GM23338 (cell line): ENCODE measurements around the gene C1QTNF2. TPM values are rescaled to one million over a fixed set of nuclear protein-coding genes. Genes with fewer than 3 reads are reported as not detected.

ENCODE experiments used
- ATAC-seq: fragments of 200-7000 bp; cut with Tn5 transposase; 3 replicates; pipeline ENCODE4 v1.9.1; 2020
- DNase-seq: peaks from one replicate; pipeline ENCODE4 v3.0.0-alpha.2; 2015; ENCODE audit warnings: low spot score
- H2AFZ ChIP-seq: fragments of 200-600 bp; sonication (generic); 2 replicates; pipeline ENCODE4 v1.8.0; 2016; ENCODE audit warnings: antibody characterized with exemption, mild to moderate bottlenecking, moderate library complexity
- H3F3A ChIP-seq: fragments of 200-600 bp; sonication (generic); replicated peaks from 2 replicates; pipeline ENCODE4 v1.8.0; 2017; ENCODE audit warnings: antibody characterized with exemption, mixed run types, low read depth
- H3K27ac ChIP-seq: fragments of 200-600 bp; sonication (generic); 2 replicates; pipeline ENCODE4 v1.6.1; 2016; ENCODE audit warnings: low read depth
- H3K27me3 ChIP-seq: fragments of 200-600 bp; sonication (generic); 2 replicates; pipeline ENCODE4 v1.8.0; 2016; ENCODE audit warnings: mild to moderate bottlenecking, mixed run types, moderate library complexity; ENCODE audit not compliant: insufficient read depth
- H3K36me3 ChIP-seq: fragments of 200-600 bp; sonication (generic); 2 replicates; pipeline ENCODE4 v1.8.0; 2016; ENCODE audit warnings: mild to moderate bottlenecking; ENCODE audit not compliant: insufficient read depth
- H3K4me1 ChIP-seq: fragments of 200-600 bp; sonication (generic); 2 replicates; pipeline ENCODE4 v1.8.0; 2016; ENCODE audit warnings: mild to moderate bottlenecking, moderate library complexity; ENCODE audit not compliant: insufficient read depth
- H3K4me2 ChIP-seq: fragments of 200-600 bp; sonication (generic); 2 replicates; pipeline ENCODE4 v1.7.1; 2017; ENCODE audit warnings: mixed run types
- H3K4me3 ChIP-seq: fragments of 200-600 bp; sonication (generic); 2 replicates; pipeline ENCODE4 v1.6.1; 2016; ENCODE audit warnings: mixed run types
- H3K79me2 ChIP-seq: fragments of 200-600 bp; sonication (generic); replicated peaks from 2 replicates; pipeline ENCODE4 v1.8.0; 2017; ENCODE audit warnings: mild to moderate bottlenecking; ENCODE audit not compliant: insufficient read depth
- H3K9me2 ChIP-seq: fragments of 200-600 bp; sonication (generic); 2 replicates; pipeline ENCODE4 v1.8.0; 2017; ENCODE audit not compliant: insufficient read depth
- H4K20me1 ChIP-seq: fragments of 200-600 bp; sonication (generic); replicated peaks from 2 replicates; pipeline ENCODE4 v1.8.0; 2017; ENCODE audit warnings: mild to moderate bottlenecking; ENCODE audit not compliant: insufficient read depth
- H3K27ac Mint-ChIP-seq: 2 replicates; pipeline ENCODE4 v1.8.0; 2020; ENCODE audit warnings: inconsistent platforms, mild to moderate bottlenecking, moderate library complexity, mixed read lengths
- H3K27me3 Mint-ChIP-seq: 3 replicates; pipeline ENCODE4 v1.8.0; 2022; ENCODE audit warnings: low read depth, mild to moderate bottlenecking, moderate library complexity, mixed read lengths, inconsistent platforms; ENCODE audit not compliant: insufficient read depth, poor library complexity
- H3K36me3 Mint-ChIP-seq: 3 replicates; pipeline ENCODE4 v1.8.0; 2021; ENCODE audit warnings: low read depth, mild to moderate bottlenecking, inconsistent platforms, moderate library complexity, mixed read lengths
- H3K4me1 Mint-ChIP-seq: 3 replicates; pipeline ENCODE4 v1.8.0; 2020; ENCODE audit warnings: mild to moderate bottlenecking, inconsistent platforms, mixed read lengths
- H3K4me3 Mint-ChIP-seq: 3 replicates; pipeline ENCODE4 v1.8.0; 2021; ENCODE audit warnings: moderate library complexity, mild to moderate bottlenecking, inconsistent platforms, mixed read lengths
- H3K9me3 Mint-ChIP-seq: 3 replicates; pipeline ENCODE4 v1.8.0; 2020; ENCODE audit warnings: moderate library complexity, mild to moderate bottlenecking, inconsistent platforms, mixed read lengths
- EZH2 ChIP-seq: fragments of 200-600 bp; sonication (generic); IDR thresholded peaks from one replicate; pipeline ENCODE4 v1.8.0; 2017; ENCODE audit warnings: antibody characterized with exemption, mild to moderate bottlenecking, low read depth; ENCODE audit not compliant: unreplicated experiment
- EZH2phosphoT487 ChIP-seq: fragments of 200-600 bp; sonication (generic); IDR thresholded peaks from one replicate; pipeline ENCODE4 v1.8.1; 2018; ENCODE audit warnings: antibody characterized with exemption; ENCODE audit not compliant: unreplicated experiment
- NANOG ChIP-seq: IDR thresholded peaks from 2 replicates; pipeline ENCODE4 v1.6.1; 2016; ENCODE audit warnings: antibody characterized with exemption, borderline replicate concordance
- POLR2AphosphoS5 ChIP-seq: IDR thresholded peaks from 2 replicates; pipeline ENCODE4 v1.6.1; 2016; ENCODE audit warnings: antibody characterized with exemption, low read depth
- STAT1 ChIP-seq: IDR thresholded peaks from one replicate; pipeline ENCODE4 v1.6.1; 2016; ENCODE audit warnings: antibody characterized with exemption; ENCODE audit not compliant: unreplicated experiment
- ZNF114 ChIP-seq: fragments of 250-450 bp; sonication (Bioruptor Pico); IDR thresholded peaks from 2 replicates; pipeline ENCODE4 v1.5.0; 2020; ENCODE audit warnings: mild to moderate bottlenecking, moderate library complexity
- ZNF331 ChIP-seq: fragments of 250-450 bp; sonication (Bioruptor Pico); IDR thresholded peaks from 2 replicates; pipeline ENCODE4 v1.5.0; 2020; ENCODE audit warnings: low read depth, mild to moderate bottlenecking, moderate library complexity
- polyA plus RNA-seq: library from polyadenylated mRNA; unstranded; fragments of >200 nt; fragmentation: Nextera tagmentation; extraction: Ambion mirVana; gene quantifications from 2 replicates; pipeline ENCODE4 v1.2.1, GENCODE V29; 2016
- total RNA-seq: library from RNA; depleted of rRNA; stranded (reverse); fragments of >200 nt; shearing (Covaris generic); gene quantifications from 2 replicates; pipeline ENCODE4 v1.2.3, GENCODE V29; 2014
- TF ChIP-seq, protein P1 (sequence below): IDR thresholded peaks from one replicate; pipeline ENCODE4 v1.6.1; 2018; ENCODE audit warnings: antibody characterized with exemption; ENCODE audit not compliant: unreplicated experiment

The C1QTNF2 gene
- total and polyA plus RNA-seq, 2 experiments from 2014 or later = 0.56 to 0.92 TPM

DNA sequence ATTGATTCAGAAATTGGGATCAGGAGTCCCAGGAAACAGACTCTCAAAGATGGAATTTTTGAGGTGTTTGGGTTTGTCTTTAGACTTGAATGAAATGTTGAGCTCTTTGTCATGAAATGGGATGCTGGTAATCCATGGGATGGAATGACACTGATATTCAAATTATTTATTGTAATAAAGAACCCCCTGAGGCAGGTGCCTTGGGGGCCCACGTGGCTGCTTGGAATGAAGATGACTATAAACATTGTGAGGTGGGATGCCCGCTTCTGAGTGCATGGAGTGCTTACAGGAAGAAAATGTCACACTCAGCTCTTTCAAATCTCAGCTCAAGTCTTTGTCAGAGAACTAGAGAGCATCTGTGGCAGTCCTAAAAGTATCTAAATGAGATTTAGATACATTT is 9.6 kb upstream of the C1QTNF2 start:
- Mint-ChIP-seq H3K9me3 (no peaks in the 10 kb centered on the region), H3K27me3 (no peaks in the 10 kb centered on the region), H3K4me3 (no peak overlapping the region), H3K27ac (no peak overlapping the region), H3K4me1 (peaks cover 11% of the 10 kb centered on the region; the same call in 2 of the 3 replicates), H3K36me3 (no peaks in the 10 kb centered on the region)
- H3K4me2 ChIP-seq = no peak overlapping the region
- no peaks in the 10 kb centered on the region for H3K9me2 ChIP-seq
- H3K36me3 ChIP-seq = no peaks in the 10 kb centered on the region
- no peak for TF ChIP-seq POLR2AphosphoS5
- TF ChIP-seq NANOG = no peak
- no peak for TF ChIP-seq EZH2
- no peak for TF ChIP-seq ZNF114
- H2AFZ ChIP-seq = no peak overlapping the region
- DNase-seq (no peak), ATAC-seq (no peak)
- H4K20me1 ChIP-seq = no peaks in the 10 kb centered on the region
- H3K79me2 ChIP-seq = no peaks in the 10 kb centered on the region
- H3F3A ChIP-seq = no peaks in the 10 kb centered on the region
- no peak overlapping the region for H3K27ac ChIP-seq
- H3K4me1 ChIP-seq = peaks cover 3% of the 10 kb centered on the region; the same call in 1 of the 2 replicates
- no peaks in the 10 kb centered on the region for H3K27me3 ChIP-seq
- H3K4me3 ChIP-seq = no peak overlapping the region

DNA sequence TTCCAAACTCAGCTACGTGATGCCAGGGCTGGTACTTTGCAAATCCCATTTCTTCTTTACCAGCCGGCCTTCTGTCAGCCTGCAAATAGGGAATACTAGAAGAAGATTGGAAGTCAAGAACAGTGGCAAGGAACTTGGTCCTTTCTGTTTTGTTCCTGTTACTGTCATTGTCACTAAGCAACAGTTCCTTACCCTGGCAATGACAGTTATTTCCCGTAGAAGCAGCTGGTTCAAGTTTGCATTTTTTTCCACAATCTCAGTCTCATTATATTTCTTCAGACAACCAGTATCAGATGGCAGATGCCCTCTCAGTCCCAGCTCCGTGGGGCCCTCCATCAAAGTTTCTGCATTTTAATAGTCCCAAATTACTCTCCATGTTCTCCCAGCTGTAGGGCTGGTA is 9.1 kb upstream of the C1QTNF2 start:
- TF ChIP-seq EZH2phosphoT487 (no peak), POLR2AphosphoS5 (no peak)
- H4K20me1 ChIP-seq = no peaks in the 10 kb centered on the region
- H3K36me3 ChIP-seq = no peaks in the 10 kb centered on the region
- no peak for DNase-seq
- H3K4me3 ChIP-seq = no peak overlapping the region
- Mint-ChIP-seq H3K27me3 (no peaks in the 10 kb centered on the region), H3K4me3 (no peak overlapping the region), H3K9me3 (no peaks in the 10 kb centered on the region), H3K36me3 (no peaks in the 10 kb centered on the region), H3K27ac (no peak overlapping the region), H3K4me1 (peaks cover 11% of the 10 kb centered on the region; the same call in 2 of the 3 replicates)
- H3K27ac ChIP-seq = no peak overlapping the region
- no peaks in the 10 kb centered on the region for H3K27me3 ChIP-seq
- no peak overlapping the region for H2AFZ ChIP-seq
- H3K4me2 ChIP-seq = 0 out of 2 replicates have a peak overlapping the region, but pooled peaks have one; percentile 15
- no peak for ATAC-seq
- peaks cover 3% of the 10 kb centered on the region; the same call in 1 of the 2 replicates for H3K4me1 ChIP-seq
- no peaks in the 10 kb centered on the region for H3F3A ChIP-seq
- H3K9me2 ChIP-seq = no peaks in the 10 kb centered on the region
- H3K79me2 ChIP-seq = no peaks in the 10 kb centered on the region

DNA sequence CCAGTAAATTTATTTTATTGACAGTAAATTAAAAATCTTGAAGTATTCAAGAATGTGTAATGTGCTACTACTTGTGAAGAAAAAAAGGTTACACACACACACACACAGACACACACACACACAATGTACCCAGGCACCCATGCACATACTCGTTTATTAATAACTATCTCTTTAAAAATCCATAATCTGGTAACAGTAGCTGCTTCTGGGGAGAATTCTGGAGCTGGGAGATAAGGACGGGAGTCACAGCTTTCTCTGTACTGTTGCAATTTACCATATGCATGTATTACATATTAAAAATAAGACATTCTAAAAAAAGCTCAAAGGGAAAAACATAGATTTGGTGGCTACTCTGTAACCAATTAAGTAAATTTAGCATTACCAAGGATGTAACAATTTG is 7.9 kb upstream of the C1QTNF2 start:
- no peaks in the 10 kb centered on the region for H3K36me3 Mint-ChIP-seq
- no peak overlapping the region for H2AFZ ChIP-seq
- no peak overlapping the region for H3K4me3 Mint-ChIP-seq
- no peak for DNase-seq
- H3F3A ChIP-seq = no peaks in the 10 kb centered on the region
- H3K9me3 Mint-ChIP-seq = no peaks in the 10 kb centered on the region
- H3K79me2 ChIP-seq = no peaks in the 10 kb centered on the region
- H3K27me3 ChIP-seq = no peaks in the 10 kb centered on the region
- H3K4me1 Mint-ChIP-seq = peaks cover 11% of the 10 kb centered on the region; the same call in 2 of the 3 replicates
- H3K4me3 ChIP-seq = no peak overlapping the region
- H3K36me3 ChIP-seq = no peaks in the 10 kb centered on the region
- ATAC-seq = no peak
- no peaks in the 10 kb centered on the region for H3K27me3 Mint-ChIP-seq
- no peaks in the 10 kb centered on the region for H4K20me1 ChIP-seq
- H3K4me2 ChIP-seq = no peak overlapping the region
- no peak overlapping the region for H3K27ac Mint-ChIP-seq
- peaks cover 3% of the 10 kb centered on the region; the same call in 1 of the 2 replicates for H3K4me1 ChIP-seq
- H3K27ac ChIP-seq = no peak overlapping the region
- no peaks in the 10 kb centered on the region for H3K9me2 ChIP-seq
- TF ChIP-seq ZNF331 = no peak
- TF ChIP-seq, protein P1, sequence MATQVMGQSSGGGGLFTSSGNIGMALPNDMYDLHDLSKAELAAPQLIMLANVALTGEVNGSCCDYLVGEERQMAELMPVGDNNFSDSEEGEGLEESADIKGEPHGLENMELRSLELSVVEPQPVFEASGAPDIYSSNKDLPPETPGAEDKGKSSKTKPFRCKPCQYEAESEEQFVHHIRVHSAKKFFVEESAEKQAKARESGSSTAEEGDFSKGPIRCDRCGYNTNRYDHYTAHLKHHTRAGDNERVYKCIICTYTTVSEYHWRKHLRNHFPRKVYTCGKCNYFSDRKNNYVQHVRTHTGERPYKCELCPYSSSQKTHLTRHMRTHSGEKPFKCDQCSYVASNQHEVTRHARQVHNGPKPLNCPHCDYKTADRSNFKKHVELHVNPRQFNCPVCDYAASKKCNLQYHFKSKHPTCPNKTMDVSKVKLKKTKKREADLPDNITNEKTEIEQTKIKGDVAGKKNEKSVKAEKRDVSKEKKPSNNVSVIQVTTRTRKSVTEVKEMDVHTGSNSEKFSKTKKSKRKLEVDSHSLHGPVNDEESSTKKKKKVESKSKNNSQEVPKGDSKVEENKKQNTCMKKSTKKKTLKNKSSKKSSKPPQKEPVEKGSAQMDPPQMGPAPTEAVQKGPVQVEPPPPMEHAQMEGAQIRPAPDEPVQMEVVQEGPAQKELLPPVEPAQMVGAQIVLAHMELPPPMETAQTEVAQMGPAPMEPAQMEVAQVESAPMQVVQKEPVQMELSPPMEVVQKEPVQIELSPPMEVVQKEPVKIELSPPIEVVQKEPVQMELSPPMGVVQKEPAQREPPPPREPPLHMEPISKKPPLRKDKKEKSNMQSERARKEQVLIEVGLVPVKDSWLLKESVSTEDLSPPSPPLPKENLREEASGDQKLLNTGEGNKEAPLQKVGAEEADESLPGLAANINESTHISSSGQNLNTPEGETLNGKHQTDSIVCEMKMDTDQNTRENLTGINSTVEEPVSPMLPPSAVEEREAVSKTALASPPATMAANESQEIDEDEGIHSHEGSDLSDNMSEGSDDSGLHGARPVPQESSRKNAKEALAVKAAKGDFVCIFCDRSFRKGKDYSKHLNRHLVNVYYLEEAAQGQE = no peak
- TF ChIP-seq POLR2AphosphoS5 = no peak
- no peak for TF ChIP-seq NANOG
- TF ChIP-seq STAT1 = no peak
- no peak for TF ChIP-seq EZH2phosphoT487
- no peak for TF ChIP-seq EZH2
